Stimulated activated CD8-positive, alpha-beta memory T cell treated with anti-CD3 and anti-CD28 coated beads, Interleukin-12 subunit alpha, Interleukin-12 subunit beta, amount 100 ng/mL, for 1 hour (primary cell): ENCODE data around the gene C19orf73.
"Not testable (repeated sequence)": the region's sequence is repeated elsewhere in the genome, so short reads cannot be mapped to it uniquely, and the experiment has no call there.

Experiments used
- DNase-seq: peaks from one replicate; pipeline ENCODE4 v3.0.0-alpha.2; 2020; ENCODE audit warnings: low read depth

C19orf73 gene

GRCh38 chr19:49148784-49149651 is 30.1 kb upstream of the C19orf73 start:
- DNase-seq: peak; percentile 59

GRCh38 chr19:49148044-49148682 is 29.2 kb upstream of the C19orf73 start:
- no peak for DNase-seq

GRCh38 chr19:49146408-49146770 is 27.4 kb upstream of the C19orf73 start:
- not testable (repeated sequence) for DNase-seq

GRCh38 chr19:49145573-49146407 is 26.8 kb upstream of the C19orf73 start:
- peak; percentile 52 for DNase-seq

- DNase-seq: no peak
These were observed 24.0 kb upstream of the C19orf73 start for GRCh38 chr19:49142866-49143335.

- DNase-seq: no peak
These were observed 22.4 kb upstream of the C19orf73 start for GRCh38 chr19:49141352-49141751.

- no peak for DNase-seq
These were observed 22.0 kb upstream of the C19orf73 start for GRCh38 chr19:49140951-49141350.

- no peak for DNase-seq
These were observed 17.8 kb upstream of the C19orf73 start for GRCh38 chr19:49136771-49137171.

- DNase-seq: no peak
These were observed 16.7 kb upstream of the C19orf73 start for GRCh38 chr19:49135686-49136085.

GRCh38 chr19:49133621-49134454 is 14.9 kb upstream of the C19orf73 start:
- DNase-seq: no peak

GRCh38 chr19:49132974-49133609 is 14.1 kb upstream of the C19orf73 start:
- no peak for DNase-seq

GRCh38 chr19:49130325-49130724 is 11.4 kb upstream of the C19orf73 start:
- no peak for DNase-seq

GRCh38 chr19:49129238-49129583 is 10.3 kb upstream of the C19orf73 start:
- no peak for DNase-seq

GRCh38 chr19:49128545-49129237 is 9.7 kb upstream of the C19orf73 start:
- DNase-seq: no peak

GRCh38 chr19:49127674-49128544 is 9.0 kb upstream of the C19orf73 start:
- DNase-seq: peak; percentile 86

GRCh38 chr19:49127225-49127624 is 8.3 kb upstream of the C19orf73 start:
- DNase-seq: not testable (repeated sequence)

GRCh38 chr19:49126575-49126974 is 7.6 kb upstream of the C19orf73 start:
- no peak for DNase-seq

- DNase-seq: no peak
These were observed 6.2 kb upstream of the C19orf73 start for GRCh38 chr19:49125025-49125731.

GRCh38 chr19:49123285-49123684 is 4.3 kb upstream of the C19orf73 start:
- not testable (repeated sequence) for DNase-seq
